Stimulated activated CD8-positive, alpha-beta memory T cell treated with anti-CD3 and anti-CD28 coated beads, Interleukin-7, amount 100 ng/mL, for 24 hours (primary cell): ENCODE measurements around the gene CDYL2.
"Not testable (repeated sequence)": the region's sequence is repeated elsewhere in the genome, so short reads cannot be mapped to it uniquely, and the experiment has no call there.

Experiments used
- DNase-seq: peaks from one replicate; pipeline ENCODE4 v3.0.0-alpha.2; 2020; ENCODE audit warnings: low read depth

Gene CDYL2

GRCh38 chr16:80804526-80805383 lies at the start of gene CDYL2:
Gene CDYL2 (minus strand): TSS chr16:80804598. CDS start chr16:80804173, 425 bp downstream.
- DNase-seq, result no peak

- no peak for DNase-seq
These were observed 48.0 kb upstream of the CDYL2 start for GRCh38 chr16:80852261-80852872.

GRCh38 chr16:80851831-80852230 lies 47.4 kb upstream of the CDYL2 start:
- DNase-seq, result no peak

- no peak for DNase-seq
These were observed 46.4 kb upstream of the CDYL2 start for GRCh38 chr16:80850757-80851156.

- DNase-seq, result no peak
These were observed 44.5 kb upstream of the CDYL2 start for GRCh38 chr16:80848862-80849261.

GRCh38 chr16:80846680-80847079 lies 42.3 kb upstream of the CDYL2 start:
- no peak for DNase-seq

- no peak for DNase-seq
These were observed 41.9 kb upstream of the CDYL2 start for GRCh38 chr16:80846275-80846674.

GRCh38 chr16:80844395-80844794 lies 40.0 kb upstream of the CDYL2 start:
- no peak for DNase-seq

GRCh38 chr16:80841231-80841630 lies 36.8 kb upstream of the CDYL2 start:
- DNase-seq, result no peak

GRCh38 chr16:80837533-80838147 lies 33.2 kb upstream of the CDYL2 start:
- DNase-seq, result no peak

- DNase-seq, result no peak
These were observed 32.4 kb upstream of the CDYL2 start for GRCh38 chr16:80836846-80837245.

GRCh38 chr16:80836202-80836601 lies 31.8 kb upstream of the CDYL2 start:
- no peak for DNase-seq

GRCh38 chr16:80831039-80831438 lies 26.6 kb upstream of the CDYL2 start:
- no peak for DNase-seq

GRCh38 chr16:80828495-80828894 lies 24.1 kb upstream of the CDYL2 start:
- no peak for DNase-seq

GRCh38 chr16:80827007-80827406 lies 22.6 kb upstream of the CDYL2 start:
- no peak for DNase-seq

GRCh38 chr16:80825365-80825758 lies 21.0 kb upstream of the CDYL2 start:
- no peak for DNase-seq

GRCh38 chr16:80824623-80825364 lies 20.4 kb upstream of the CDYL2 start:
- DNase-seq, result no peak

GRCh38 chr16:80819988-80820387 lies 15.6 kb upstream of the CDYL2 start:
- no peak for DNase-seq

GRCh38 chr16:80816356-80816755 lies 12.0 kb upstream of the CDYL2 start:
- DNase-seq, result no peak

GRCh38 chr16:80815278-80815677 lies 10.9 kb upstream of the CDYL2 start:
- not testable (repeated sequence) for DNase-seq

- no peak for DNase-seq
These were observed 8.2 kb upstream of the CDYL2 start for GRCh38 chr16:80812593-80812992.

- DNase-seq, result no peak
These were observed 5.0 kb upstream of the CDYL2 start for GRCh38 chr16:80809366-80809765.
